Measurements from ENCODE around the gene CD93.

Gene CD93

GRCh38 chr20:23043376-23043775, 42.7 kb downstream of the CD93 start:
- no peak overlapping the region for H2BK12ac ChIP-seq (ENCODE audit: low read length)
- no peak overlapping the region for H3K4me2 ChIP-seq (ENCODE audit: insufficient read depth, low read length, poor library complexity, severe bottlenecking)
- no peak overlapping the region for H3K4ac ChIP-seq (ENCODE audit: low read length)
- H4K8ac ChIP-seq (ENCODE audit: low read depth, low read length), result no peak overlapping the region
- no peak overlapping the region for H3K14ac ChIP-seq (ENCODE audit: low read length)
- H3K9me3 ChIP-seq (replicated peaks in 1 of 2; ENCODE audit: control insufficient read depth in 2 of 2, insufficient read depth in 1 of 2, low read depth in 1 of 2, low read length in 2 of 2), result peaks cover 0 to 7% of the 10 kb centered on the region in 2 donors
- H3K27ac ChIP-seq (replicated peaks; ENCODE audit: low read length), result no peak overlapping the region
- H2BK5ac ChIP-seq (ENCODE audit: low read length), result no peak overlapping the region
- H3K23ac ChIP-seq (ENCODE audit: low read depth, low read length, poor library complexity), result no peak overlapping the region
- peaks cover 10 to 50% (median 30%) of the 10 kb centered on the region in 3 experiments for H3K27me3 ChIP-seq (ENCODE audit: control insufficient read depth in 3 of 3, insufficient read depth in 3 of 3, low read depth in 1 of 3, low read length in 3 of 3)
- H2AK5ac ChIP-seq (ENCODE audit: low read depth, low read length), result no peak overlapping the region
- no peak for DNase-seq (ENCODE audit: low spot score)
- H2BK15ac ChIP-seq (ENCODE audit: low read length), result no peak overlapping the region
- WGBS, 2 donors (ENCODE audit: extremely low coverage in 2 of 2, insufficient read length in 2 of 2, insufficient replicate concordance in 1 of 2), result no CpG with 5 or more reads among the region's 6 CpGs
- H2BK120ac ChIP-seq (ENCODE audit: low read depth, low read length), result no peak overlapping the region
- H3K4me3 ChIP-seq (ENCODE audit: low read length in 2 of 2), result no peak overlapping the region
- H3K18ac ChIP-seq (ENCODE audit: low read length), result no peak overlapping the region
- H3K4me1 ChIP-seq (ENCODE audit: control insufficient read depth in 2 of 2, insufficient read depth in 1 of 2, low read depth in 1 of 2, low read length in 2 of 2), result peaks cover 0 to 6% of the 10 kb centered on the region in 2 donors
- H2AFZ ChIP-seq (ENCODE audit: low read length), result no peak overlapping the region
- H3K36me3 ChIP-seq (replicated peaks in 1 of 2; ENCODE audit: control insufficient read depth in 2 of 2, insufficient read depth in 2 of 2, low read length in 2 of 2), result no peaks in the 10 kb centered on the region
- no peak overlapping the region for H3K9ac ChIP-seq (ENCODE audit: low read depth, low read length, poor library complexity)
- no peaks in the 10 kb centered on the region for H3K79me1 ChIP-seq (ENCODE audit: low read depth, low read length)
- no peak overlapping the region for H4K91ac ChIP-seq (ENCODE audit: low read depth, low read length, poor library complexity)

GRCh38 chr20:23042270-23042669, 43.9 kb downstream of the CD93 start:
- no peak overlapping the region for H3K14ac ChIP-seq (ENCODE audit: low read length)
- H3K36me3 ChIP-seq (replicated peaks in 1 of 2; ENCODE audit: control insufficient read depth in 2 of 2, insufficient read depth in 2 of 2, low read length in 2 of 2), result no peaks in the 10 kb centered on the region
- no peak overlapping the region for H4K91ac ChIP-seq (ENCODE audit: low read depth, low read length, poor library complexity)
- no peak for DNase-seq (ENCODE audit: low spot score)
- no peak overlapping the region for H2BK15ac ChIP-seq (ENCODE audit: low read length)
- H3K27ac ChIP-seq (replicated peaks; ENCODE audit: low read length), result no peak overlapping the region
- H3K4ac ChIP-seq (ENCODE audit: low read length), result no peak overlapping the region
- H3K9ac ChIP-seq (ENCODE audit: low read depth, low read length, poor library complexity), result no peak overlapping the region
- H2BK5ac ChIP-seq (ENCODE audit: low read length), result no peak overlapping the region
- no peak overlapping the region for H2AFZ ChIP-seq (ENCODE audit: low read length)
- H2BK12ac ChIP-seq (ENCODE audit: low read length), result no peak overlapping the region
- peaks cover 0 to 38% (median 20%) of the 10 kb centered on the region in 3 experiments for H3K27me3 ChIP-seq (ENCODE audit: control insufficient read depth in 3 of 3, insufficient read depth in 3 of 3, low read depth in 1 of 3, low read length in 3 of 3)
- H2BK120ac ChIP-seq (ENCODE audit: low read depth, low read length), result no peak overlapping the region
- no peak overlapping the region for H2AK5ac ChIP-seq (ENCODE audit: low read depth, low read length)
- H3K4me2 ChIP-seq (ENCODE audit: insufficient read depth, low read length, poor library complexity, severe bottlenecking), result no peak overlapping the region
- H3K4me3 ChIP-seq (ENCODE audit: low read length in 2 of 2), result no peak overlapping the region
- H3K18ac ChIP-seq (ENCODE audit: low read length), result no peak overlapping the region
- H3K4me1 ChIP-seq (ENCODE audit: control insufficient read depth in 2 of 2, insufficient read depth in 1 of 2, low read depth in 1 of 2, low read length in 2 of 2), result no peaks in the 10 kb centered on the region
- no peak overlapping the region for H4K8ac ChIP-seq (ENCODE audit: low read depth, low read length)
- H3K23ac ChIP-seq (ENCODE audit: low read depth, low read length, poor library complexity), result no peak overlapping the region
- no peaks in the 10 kb centered on the region for H3K9me3 ChIP-seq (replicated peaks in 1 of 2; ENCODE audit: control insufficient read depth in 2 of 2, insufficient read depth in 1 of 2, low read depth in 1 of 2, low read length in 2 of 2)
- no CpG with 5 or more reads among the region's 3 CpGs for WGBS, 2 donors (ENCODE audit: extremely low coverage in 2 of 2, insufficient read length in 2 of 2, insufficient replicate concordance in 1 of 2)
- no peaks in the 10 kb centered on the region for H3K79me1 ChIP-seq (ENCODE audit: low read depth, low read length)

- peaks cover 2 to 34% (median 22%) of the 10 kb centered on the region in 3 experiments for H3K27me3 ChIP-seq (ENCODE audit: control insufficient read depth in 3 of 3, insufficient read depth in 3 of 3, low read depth in 1 of 3, low read length in 3 of 3)
- H3K36me3 ChIP-seq (replicated peaks in 1 of 2; ENCODE audit: control insufficient read depth in 2 of 2, insufficient read depth in 2 of 2, low read length in 2 of 2), result no peaks in the 10 kb centered on the region
- no peak overlapping the region for H3K23ac ChIP-seq (ENCODE audit: low read depth, low read length, poor library complexity)
- no peak overlapping the region for H3K4ac ChIP-seq (ENCODE audit: low read length)
- no peak overlapping the region for H4K91ac ChIP-seq (ENCODE audit: low read depth, low read length, poor library complexity)
- no peaks in the 10 kb centered on the region for H3K9me3 ChIP-seq (replicated peaks in 1 of 2; ENCODE audit: control insufficient read depth in 2 of 2, insufficient read depth in 1 of 2, low read depth in 1 of 2, low read length in 2 of 2)
- H4K8ac ChIP-seq (ENCODE audit: low read depth, low read length), result no peak overlapping the region
- H3K79me1 ChIP-seq (ENCODE audit: low read depth, low read length), result no peaks in the 10 kb centered on the region
- no peak overlapping the region for H2AK5ac ChIP-seq (ENCODE audit: low read depth, low read length)
- no peak overlapping the region for H3K9ac ChIP-seq (ENCODE audit: low read depth, low read length, poor library complexity)
- no peak overlapping the region for H3K4me2 ChIP-seq (ENCODE audit: insufficient read depth, low read length, poor library complexity, severe bottlenecking)
- H3K4me3 ChIP-seq (ENCODE audit: low read length in 2 of 2), result no peak overlapping the region
- DNase-seq (ENCODE audit: low spot score), result no peak
- H2BK15ac ChIP-seq (ENCODE audit: low read length), result no peak overlapping the region
- peaks cover 0 to 3% of the 10 kb centered on the region in 2 donors for H3K4me1 ChIP-seq (ENCODE audit: control insufficient read depth in 2 of 2, insufficient read depth in 1 of 2, low read depth in 1 of 2, low read length in 2 of 2)
- WGBS, 2 donors (ENCODE audit: extremely low coverage in 2 of 2, insufficient read length in 2 of 2, insufficient replicate concordance in 1 of 2), result no CpG with 5 or more reads among the region's 3 CpGs
- H3K18ac ChIP-seq (ENCODE audit: low read length), result no peak overlapping the region
- no peak overlapping the region for H3K14ac ChIP-seq (ENCODE audit: low read length)
- H2AFZ ChIP-seq (ENCODE audit: low read length), result no peak overlapping the region
- H2BK5ac ChIP-seq (ENCODE audit: low read length), result no peak overlapping the region
- H2BK12ac ChIP-seq (ENCODE audit: low read length), result no peak overlapping the region
- H2BK120ac ChIP-seq (ENCODE audit: low read depth, low read length), result no peak overlapping the region
- no peak overlapping the region for H3K27ac ChIP-seq (replicated peaks; ENCODE audit: low read length)
These were observed 46.1 kb downstream of the CD93 start for GRCh38 chr20:23039885-23040508.

GRCh38 chr20:23039136-23039875, 46.8 kb downstream of the CD93 start:
- Histone ChIP-seq H3K4ac (ENCODE audit: low read length) (no peak overlapping the region), H3K27ac (replicated peaks; ENCODE audit: low read length) (no peak overlapping the region), H3K79me1 (ENCODE audit: low read depth, low read length) (no peaks in the 10 kb centered on the region), H2AK5ac (ENCODE audit: low read depth, low read length) (no peak overlapping the region), H3K4me1 (ENCODE audit: control insufficient read depth in 2 of 2, insufficient read depth in 1 of 2, low read depth in 1 of 2, low read length in 2 of 2) (peaks cover 0 to 3% of the 10 kb centered on the region in 2 donors), H3K18ac (ENCODE audit: low read length) (no peak overlapping the region), H2BK15ac (ENCODE audit: low read length) (no peak overlapping the region), H2AFZ (ENCODE audit: low read length) (no peak overlapping the region), H4K91ac (ENCODE audit: low read depth, low read length, poor library complexity) (no peak overlapping the region), H3K27me3 (ENCODE audit: control insufficient read depth in 3 of 3, insufficient read depth in 3 of 3, low read depth in 1 of 3, low read length in 3 of 3) (peaks cover 4 to 37% (median 27%) of the 10 kb centered on the region in 3 experiments), H2BK120ac (ENCODE audit: low read depth, low read length) (no peak overlapping the region), H3K4me2 (ENCODE audit: insufficient read depth, low read length, poor library complexity, severe bottlenecking) (no peak overlapping the region), H2BK5ac (ENCODE audit: low read length) (no peak overlapping the region), H4K8ac (ENCODE audit: low read depth, low read length) (no peak overlapping the region), H3K4me3 (ENCODE audit: low read length in 2 of 2) (no peak overlapping the region), H3K23ac (ENCODE audit: low read depth, low read length, poor library complexity) (no peak overlapping the region), H3K9ac (ENCODE audit: low read depth, low read length, poor library complexity) (no peak overlapping the region), H3K14ac (ENCODE audit: low read length) (no peak overlapping the region), H2BK12ac (ENCODE audit: low read length) (no peak overlapping the region), H3K9me3 (replicated peaks in 1 of 2; ENCODE audit: control insufficient read depth in 2 of 2, insufficient read depth in 1 of 2, low read depth in 1 of 2, low read length in 2 of 2) (no peaks in the 10 kb centered on the region), H3K36me3 (replicated peaks in 1 of 2; ENCODE audit: control insufficient read depth in 2 of 2, insufficient read depth in 2 of 2, low read length in 2 of 2) (no peaks in the 10 kb centered on the region)
- no CpG with 5 or more reads among the region's 5 CpGs for WGBS, 2 donors (ENCODE audit: extremely low coverage in 2 of 2, insufficient read length in 2 of 2, insufficient replicate concordance in 1 of 2)
- DNase-seq (ENCODE audit: low spot score), result no peak

Data from neuronal stem cell (in vitro differentiated cells).